Measurements from ENCODE around the gene C12orf43. TPM values are rescaled to one million over a fixed set of nuclear protein-coding genes. Genes with fewer than 3 reads are reported as not detected.

The C12orf43 gene
- total RNA-seq, 1 donor = 15.2 TPM

DNA sequence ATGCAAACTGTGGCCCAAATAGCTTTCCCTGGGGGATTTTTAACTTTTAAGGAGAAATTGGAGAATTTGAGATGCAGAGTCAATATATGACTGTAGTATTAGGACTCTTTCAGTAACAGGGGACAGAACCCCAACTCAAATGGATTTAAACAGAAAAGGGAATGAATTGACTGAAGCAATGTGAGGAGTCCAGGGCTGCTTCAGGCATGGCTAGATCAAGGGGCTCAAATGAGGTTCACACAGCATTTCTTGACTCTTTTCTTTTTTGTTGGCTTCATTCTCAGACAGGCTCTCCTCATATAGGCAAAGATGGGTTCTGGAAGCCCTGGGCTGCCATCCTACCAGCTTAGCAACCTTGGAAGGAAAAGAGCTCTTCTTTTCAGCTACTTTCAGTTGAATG lies 24.3 kb downstream of the C12orf43 start:
- TF ChIP-seq, protein P1, sequence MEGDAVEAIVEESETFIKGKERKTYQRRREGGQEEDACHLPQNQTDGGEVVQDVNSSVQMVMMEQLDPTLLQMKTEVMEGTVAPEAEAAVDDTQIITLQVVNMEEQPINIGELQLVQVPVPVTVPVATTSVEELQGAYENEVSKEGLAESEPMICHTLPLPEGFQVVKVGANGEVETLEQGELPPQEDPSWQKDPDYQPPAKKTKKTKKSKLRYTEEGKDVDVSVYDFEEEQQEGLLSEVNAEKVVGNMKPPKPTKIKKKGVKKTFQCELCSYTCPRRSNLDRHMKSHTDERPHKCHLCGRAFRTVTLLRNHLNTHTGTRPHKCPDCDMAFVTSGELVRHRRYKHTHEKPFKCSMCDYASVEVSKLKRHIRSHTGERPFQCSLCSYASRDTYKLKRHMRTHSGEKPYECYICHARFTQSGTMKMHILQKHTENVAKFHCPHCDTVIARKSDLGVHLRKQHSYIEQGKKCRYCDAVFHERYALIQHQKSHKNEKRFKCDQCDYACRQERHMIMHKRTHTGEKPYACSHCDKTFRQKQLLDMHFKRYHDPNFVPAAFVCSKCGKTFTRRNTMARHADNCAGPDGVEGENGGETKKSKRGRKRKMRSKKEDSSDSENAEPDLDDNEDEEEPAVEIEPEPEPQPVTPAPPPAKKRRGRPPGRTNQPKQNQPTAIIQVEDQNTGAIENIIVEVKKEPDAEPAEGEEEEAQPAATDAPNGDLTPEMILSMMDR (IDR thresholded peaks at IDR 0.05; ENCODE audit: extremely low read depth, low read depth, low read length) = no peak
- no peaks in the 10 kb centered on the region for H3K4me1 ChIP-seq (ENCODE audit: insufficient read depth, low read length)
- H2AFZ ChIP-seq (ENCODE audit: low read length) = no peak overlapping the region
- no peaks in the 10 kb centered on the region for H3K36me3 ChIP-seq (ENCODE audit: insufficient read depth, low read length)
- H3K9me3 ChIP-seq (ENCODE audit: low read depth, low read length) = no peaks in the 10 kb centered on the region
- no peaks in the 10 kb centered on the region for H3K79me2 ChIP-seq (ENCODE audit: insufficient read depth, low read length)
- no peak overlapping the region for H3K4me3 ChIP-seq (ENCODE audit: insufficient read depth, low read length)
- peaks cover 18% of the 10 kb centered on the region for H3K27me3 ChIP-seq (ENCODE audit: insufficient read depth, low read length)
- no peak overlapping the region for H3K4me2 ChIP-seq (ENCODE audit: insufficient read depth, low read length)
- no peaks in the 10 kb centered on the region for H4K20me1 ChIP-seq (ENCODE audit: insufficient read depth, low read length)
- H3K27ac ChIP-seq (ENCODE audit: low read depth, low read length) = no peak overlapping the region
- DNase-seq (ENCODE audit: insufficient read length, low spot score, missing footprints) = no peak

DNA sequence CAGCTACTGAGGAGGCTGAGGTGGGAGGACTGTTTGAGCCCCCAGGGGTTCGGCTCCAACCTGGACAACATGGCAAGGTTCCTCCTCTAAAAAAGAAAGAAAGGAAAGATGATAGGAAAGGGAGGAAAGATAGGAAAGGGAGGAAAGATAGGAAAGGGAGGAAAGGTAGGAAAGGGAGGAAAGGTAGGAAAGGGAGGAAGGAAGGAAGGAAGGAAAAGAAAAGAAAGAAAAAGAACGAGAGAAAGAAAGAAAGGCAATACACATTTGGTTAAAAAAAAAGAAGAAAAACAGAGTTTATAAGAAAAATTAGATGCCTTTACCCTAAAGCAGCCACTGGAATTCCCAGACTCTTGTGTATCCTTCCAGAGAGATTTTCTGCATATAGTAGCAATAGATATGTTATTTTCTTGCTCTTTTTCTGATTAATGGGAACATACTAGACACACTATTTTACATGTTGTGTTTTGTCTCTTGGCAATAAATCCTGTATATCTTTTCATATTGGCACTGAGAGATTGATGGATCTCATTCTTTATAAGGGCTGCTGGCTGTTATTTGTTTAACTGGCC lies 25.7 kb downstream of the C12orf43 start:
- H3K9me3 ChIP-seq (ENCODE audit: low read depth, low read length) = no peaks in the 10 kb centered on the region
- no peaks in the 10 kb centered on the region for H3K36me3 ChIP-seq (ENCODE audit: insufficient read depth, low read length)
- no peak overlapping the region for H3K4me3 ChIP-seq (ENCODE audit: insufficient read depth, low read length)
- no peaks in the 10 kb centered on the region for H3K4me1 ChIP-seq (ENCODE audit: insufficient read depth, low read length)
- no peak overlapping the region for H3K27ac ChIP-seq (ENCODE audit: low read depth, low read length)
- H4K20me1 ChIP-seq (ENCODE audit: insufficient read depth, low read length) = no peaks in the 10 kb centered on the region
- H3K4me2 ChIP-seq (ENCODE audit: insufficient read depth, low read length) = no peak overlapping the region
- H3K79me2 ChIP-seq (ENCODE audit: insufficient read depth, low read length) = no peaks in the 10 kb centered on the region
- H2AFZ ChIP-seq (ENCODE audit: low read length) = no peak overlapping the region
- DNase-seq (ENCODE audit: insufficient read length, low spot score, missing footprints) = no peak
- peaks cover 18% of the 10 kb centered on the region for H3K27me3 ChIP-seq (ENCODE audit: insufficient read depth, low read length)
- TF ChIP-seq, protein P1 (IDR thresholded peaks at IDR 0.05; ENCODE audit: extremely low read depth, low read depth, low read length) = no peak

GRCh38 chr12:120989687-120990086 lies 26.6 kb downstream of the C12orf43 start:
- DNase-seq (ENCODE audit: insufficient read length, low spot score, missing footprints) = no peak
- H3K36me3 ChIP-seq (ENCODE audit: insufficient read depth, low read length) = no peaks in the 10 kb centered on the region
- H3K9me3 ChIP-seq (ENCODE audit: low read depth, low read length) = no peaks in the 10 kb centered on the region
- no peaks in the 10 kb centered on the region for H4K20me1 ChIP-seq (ENCODE audit: insufficient read depth, low read length)
- peaks cover 14% of the 10 kb centered on the region for H3K27me3 ChIP-seq (ENCODE audit: insufficient read depth, low read length)
- no peak overlapping the region for H3K4me2 ChIP-seq (ENCODE audit: insufficient read depth, low read length)
- H3K4me1 ChIP-seq (ENCODE audit: insufficient read depth, low read length) = no peaks in the 10 kb centered on the region
- no peak overlapping the region for H3K27ac ChIP-seq (ENCODE audit: low read depth, low read length)
- H3K4me3 ChIP-seq (ENCODE audit: insufficient read depth, low read length) = no peak overlapping the region
- H3K79me2 ChIP-seq (ENCODE audit: insufficient read depth, low read length) = no peaks in the 10 kb centered on the region
- H2AFZ ChIP-seq (ENCODE audit: low read length) = no peak overlapping the region
- TF ChIP-seq, protein P1 (IDR thresholded peaks at IDR 0.05; ENCODE audit: extremely low read depth, low read depth, low read length) = no peak

DNA sequence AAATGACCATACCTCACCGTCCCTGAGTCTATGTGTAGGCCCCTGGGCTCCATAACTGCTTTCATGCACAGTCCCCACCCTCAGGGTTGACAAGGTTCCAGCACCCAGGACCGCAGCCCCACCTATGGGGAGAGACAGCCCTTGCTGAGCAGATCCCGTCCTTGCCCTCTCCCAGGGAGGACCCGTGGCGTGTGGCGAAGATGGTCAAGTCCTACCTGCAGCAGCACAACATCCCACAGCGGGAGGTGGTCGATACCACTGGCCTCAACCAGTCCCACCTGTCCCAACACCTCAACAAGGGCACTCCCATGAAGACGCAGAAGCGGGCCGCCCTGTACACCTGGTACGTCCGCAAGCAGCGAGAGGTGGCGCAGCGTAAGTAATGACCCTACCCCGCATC lies 27.6 kb downstream of the C12orf43 start:
- no peaks in the 10 kb centered on the region for H3K79me2 ChIP-seq (ENCODE audit: insufficient read depth, low read length)
- TF ChIP-seq, protein P1 (IDR thresholded peaks at IDR 0.05; ENCODE audit: extremely low read depth, low read depth, low read length) = no peak
- H4K20me1 ChIP-seq (ENCODE audit: insufficient read depth, low read length) = no peaks in the 10 kb centered on the region
- no peak overlapping the region for H3K4me2 ChIP-seq (ENCODE audit: insufficient read depth, low read length)
- H3K27ac ChIP-seq (ENCODE audit: low read depth, low read length) = no peak overlapping the region
- DNase-seq (ENCODE audit: insufficient read length, low spot score, missing footprints) = no peak
- H2AFZ ChIP-seq (ENCODE audit: low read length) = no peak overlapping the region
- H3K27me3 ChIP-seq (ENCODE audit: insufficient read depth, low read length) = peaks cover 6% of the 10 kb centered on the region
- no peaks in the 10 kb centered on the region for H3K36me3 ChIP-seq (ENCODE audit: insufficient read depth, low read length)
- no peaks in the 10 kb centered on the region for H3K4me1 ChIP-seq (ENCODE audit: insufficient read depth, low read length)
- no peaks in the 10 kb centered on the region for H3K9me3 ChIP-seq (ENCODE audit: low read depth, low read length)
- no peak overlapping the region for H3K4me3 ChIP-seq (ENCODE audit: insufficient read depth, low read length)
